Measurements from ENCODE around the gene KIAA1671. TPM values are rescaled to one million over a fixed set of nuclear protein-coding genes. Genes with fewer than 3 reads are reported as not detected.

Gene KIAA1671
- polyA plus RNA-seq, 2 donors = 14.2 to 17.7 TPM

GRCh38 chr22:24935771-24936483 is 16.6 kb upstream of the KIAA1671 start:
- H3K9me3 ChIP-seq (ENCODE audit: control insufficient read depth in 2 of 2, insufficient read depth in 1 of 2, low read depth in 1 of 2, low read length in 1 of 2) = no peaks in the 10 kb centered on the region

DNA sequence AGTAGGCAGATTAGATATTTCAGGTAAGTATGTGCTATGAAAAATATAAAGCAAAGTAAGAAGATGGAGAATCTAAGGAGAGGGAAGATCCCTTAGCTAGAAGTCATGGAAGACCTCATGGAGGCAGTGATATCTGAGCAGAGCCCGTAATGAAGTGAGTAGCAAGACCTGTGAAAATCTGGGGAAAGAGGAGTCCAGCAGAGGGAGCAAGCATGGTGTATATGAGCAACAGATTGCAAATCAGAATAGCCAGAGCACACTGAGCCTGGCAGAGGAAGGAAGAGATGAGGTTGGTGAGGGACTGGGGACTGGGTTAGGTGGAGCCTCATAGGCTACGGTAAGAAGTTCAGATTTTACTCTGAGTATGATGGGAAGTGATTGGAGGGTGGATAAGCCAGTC is 15.4 kb upstream of the KIAA1671 start:
- 37 to 38% methylated on average over 2 of the region's 2 CpGs for WGBS, 2 donors
- no peaks in the 10 kb centered on the region for H3K4me1 ChIP-seq (ENCODE audit: control insufficient read depth in 2 of 2, insufficient read depth in 2 of 2, low read length in 1 of 2)

More at GRCh38 chr22:24935771-24936483, 16.6 kb upstream of the KIAA1671 start:
- Histone ChIP-seq H3K27ac (ENCODE audit: low read depth in 2 of 2, low read length in 1 of 2) (no peak overlapping the region), H3K36me3 (ENCODE audit: control insufficient read depth in 2 of 2, insufficient read depth in 2 of 2, low read length in 1 of 2) (no peaks in the 10 kb centered on the region), H3K4me1 (ENCODE audit: control insufficient read depth in 2 of 2, insufficient read depth in 2 of 2, low read length in 1 of 2) (no peaks in the 10 kb centered on the region), H3K27me3 (ENCODE audit: control insufficient read depth in 1 of 2, insufficient read depth in 2 of 2, low read length in 2 of 2) (no peaks in the 10 kb centered on the region), H3K4me3 (ENCODE audit: low read depth in 1 of 2, low read length in 2 of 2) (no peak overlapping the region)

DNA sequence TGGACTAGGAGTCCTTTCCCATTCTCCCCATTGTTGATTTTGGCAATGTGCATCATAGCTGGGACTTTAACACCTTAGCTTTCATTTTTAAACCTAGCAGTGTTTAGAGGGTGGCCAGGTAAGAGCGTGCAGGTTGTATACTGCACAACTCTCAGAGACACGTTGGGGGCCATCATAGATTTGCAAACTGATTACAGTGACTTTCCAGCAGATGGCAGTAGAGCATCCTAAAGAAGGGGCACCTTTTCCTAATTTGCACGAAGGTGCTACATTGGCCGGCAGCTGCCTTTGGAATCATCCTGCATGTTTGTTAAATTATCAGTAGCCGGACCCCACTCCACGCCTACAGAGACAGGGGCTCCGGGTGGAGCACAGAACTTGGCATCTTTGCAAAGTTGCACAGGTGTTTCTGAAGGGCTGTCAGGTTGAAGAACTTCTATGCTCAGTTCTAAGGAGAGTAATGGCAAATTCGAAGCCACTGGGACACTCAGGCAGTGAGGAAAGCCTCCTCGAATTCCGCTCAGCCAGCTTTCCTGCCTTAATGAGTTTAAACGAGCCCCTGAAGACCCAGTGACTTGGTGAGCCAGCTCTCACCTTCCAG is 13.7 kb upstream of the KIAA1671 start:
- Histone ChIP-seq H3K4me1 (ENCODE audit: control insufficient read depth in 2 of 2, insufficient read depth in 2 of 2, low read length in 1 of 2) (no peaks in the 10 kb centered on the region), H3K4me3 (ENCODE audit: low read depth in 1 of 2, low read length in 2 of 2) (no peak overlapping the region), H3K27ac (ENCODE audit: low read depth in 2 of 2, low read length in 1 of 2) (no peak overlapping the region), H3K36me3 (ENCODE audit: control insufficient read depth in 2 of 2, insufficient read depth in 2 of 2, low read length in 1 of 2) (no peaks in the 10 kb centered on the region), H3K9me3 (ENCODE audit: control insufficient read depth in 2 of 2, insufficient read depth in 1 of 2, low read depth in 1 of 2, low read length in 1 of 2) (no peaks in the 10 kb centered on the region), H3K27me3 (ENCODE audit: control insufficient read depth in 1 of 2, insufficient read depth in 2 of 2, low read length in 2 of 2) (no peaks in the 10 kb centered on the region)
- WGBS, 2 donors = 14 to 19% methylated on average over 11 of the region's 11 CpGs

More for the DNA sequence above, 15.4 kb upstream of the KIAA1671 start:
- H3K27ac ChIP-seq (ENCODE audit: low read depth in 2 of 2, low read length in 1 of 2) = no peak overlapping the region
- no peaks in the 10 kb centered on the region for H3K9me3 ChIP-seq (ENCODE audit: control insufficient read depth in 2 of 2, insufficient read depth in 1 of 2, low read depth in 1 of 2, low read length in 1 of 2)
- H3K27me3 ChIP-seq (ENCODE audit: control insufficient read depth in 1 of 2, insufficient read depth in 2 of 2, low read length in 2 of 2) = no peaks in the 10 kb centered on the region
- H3K4me3 ChIP-seq (ENCODE audit: low read depth in 1 of 2, low read length in 2 of 2) = no peak overlapping the region
- no peaks in the 10 kb centered on the region for H3K36me3 ChIP-seq (ENCODE audit: control insufficient read depth in 2 of 2, insufficient read depth in 2 of 2, low read length in 1 of 2)

DNA sequence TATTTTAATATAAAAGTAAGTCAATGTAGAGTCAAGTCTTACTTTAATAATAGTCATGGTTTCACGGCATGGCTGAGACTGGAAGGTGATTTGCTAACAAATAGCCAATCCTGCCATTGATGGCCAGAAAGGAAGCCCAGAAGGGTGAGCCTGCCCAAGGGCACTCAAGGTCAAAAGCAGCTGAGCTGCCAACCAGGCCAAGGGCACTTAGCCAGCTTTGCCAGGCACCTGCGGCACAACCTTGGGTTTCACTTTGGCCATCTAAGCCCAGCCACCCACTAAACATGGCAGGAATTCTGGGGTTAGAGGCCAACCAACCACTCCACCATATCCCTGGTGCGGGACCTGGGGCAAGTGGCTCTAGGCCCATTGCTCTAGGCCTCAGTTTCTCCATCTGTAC is 10.2 kb upstream of the KIAA1671 start:
- Histone ChIP-seq H3K4me1 (ENCODE audit: control insufficient read depth in 2 of 2, insufficient read depth in 2 of 2, low read length in 1 of 2) (peaks cover 0 to 2% of the 10 kb centered on the region in 2 donors), H3K27me3 (ENCODE audit: control insufficient read depth in 1 of 2, insufficient read depth in 2 of 2, low read length in 2 of 2) (no peaks in the 10 kb centered on the region), H3K9me3 (ENCODE audit: control insufficient read depth in 2 of 2, insufficient read depth in 1 of 2, low read depth in 1 of 2, low read length in 1 of 2) (no peaks in the 10 kb centered on the region), H3K36me3 (ENCODE audit: control insufficient read depth in 2 of 2, insufficient read depth in 2 of 2, low read length in 1 of 2) (no peaks in the 10 kb centered on the region), H3K4me3 (ENCODE audit: low read depth in 1 of 2, low read length in 2 of 2) (no peak overlapping the region), H3K27ac (ENCODE audit: low read depth in 2 of 2, low read length in 1 of 2) (no peak overlapping the region)
- WGBS, 2 donors = 73 to 86% methylated on average over 3 of the region's 3 CpGs

DNA sequence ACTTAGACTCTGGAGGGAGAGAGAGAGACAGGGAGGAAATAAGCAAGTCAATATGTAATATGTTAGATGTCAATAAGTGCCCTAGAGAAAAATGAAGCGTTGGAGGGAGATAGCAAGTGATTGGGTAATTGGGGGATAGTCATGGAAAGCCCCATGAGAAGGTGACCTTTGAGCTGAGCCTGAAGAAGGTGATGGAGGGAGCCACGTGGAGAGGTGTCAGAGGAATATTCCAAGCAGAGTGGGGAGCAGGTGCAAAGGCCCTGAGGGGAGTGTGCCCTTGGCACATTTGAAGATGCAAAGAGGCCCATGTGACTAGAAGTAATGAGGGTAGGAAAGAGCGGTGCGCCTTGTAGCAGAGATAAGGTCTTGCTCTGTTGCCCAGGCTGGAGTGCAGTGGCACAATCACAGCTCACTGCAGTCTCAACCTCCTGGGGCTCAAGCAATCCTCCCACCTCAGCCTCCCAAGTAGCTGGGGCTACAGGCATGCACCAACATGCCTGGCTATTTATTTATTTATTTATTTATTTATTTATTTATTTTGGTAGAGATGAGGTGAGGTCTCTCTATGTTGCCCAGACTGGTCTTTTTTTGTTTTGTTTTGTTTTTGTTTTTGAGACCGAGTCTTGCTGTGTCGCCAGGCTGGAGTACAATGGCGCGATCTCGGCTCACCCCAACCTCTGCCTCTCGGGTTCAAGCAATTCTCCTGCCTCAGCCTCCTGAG is 8.1 kb upstream of the KIAA1671 start:
- H3K36me3 ChIP-seq (ENCODE audit: control insufficient read depth in 2 of 2, insufficient read depth in 2 of 2, low read length in 1 of 2) = no peaks in the 10 kb centered on the region
- H3K27me3 ChIP-seq (ENCODE audit: control insufficient read depth in 1 of 2, insufficient read depth in 2 of 2, low read length in 2 of 2) = no peaks in the 10 kb centered on the region
- 87 to 93% methylated on average over 10 of the region's 10 CpGs for WGBS, 2 donors
- no peak overlapping the region for H3K4me3 ChIP-seq (ENCODE audit: low read depth in 1 of 2, low read length in 2 of 2)
- peaks cover 0 to 2% of the 10 kb centered on the region in 2 donors for H3K4me1 ChIP-seq (ENCODE audit: control insufficient read depth in 2 of 2, insufficient read depth in 2 of 2, low read length in 1 of 2)
- H3K27ac ChIP-seq (ENCODE audit: low read depth in 2 of 2, low read length in 1 of 2) = no peak overlapping the region
- no peaks in the 10 kb centered on the region for H3K9me3 ChIP-seq (ENCODE audit: control insufficient read depth in 2 of 2, insufficient read depth in 1 of 2, low read depth in 1 of 2, low read length in 1 of 2)

- 68 to 80% methylated on average over 4 of the region's 4 CpGs for WGBS, 2 donors
- H3K4me1 ChIP-seq (ENCODE audit: control insufficient read depth in 2 of 2, insufficient read depth in 2 of 2, low read length in 1 of 2) = peaks cover 0 to 2% of the 10 kb centered on the region in 2 donors
- no peak overlapping the region for H3K27ac ChIP-seq (ENCODE audit: low read depth in 2 of 2, low read length in 1 of 2)
- no peaks in the 10 kb centered on the region for H3K36me3 ChIP-seq (ENCODE audit: control insufficient read depth in 2 of 2, insufficient read depth in 2 of 2, low read length in 1 of 2)
- no peaks in the 10 kb centered on the region for H3K27me3 ChIP-seq (ENCODE audit: control insufficient read depth in 1 of 2, insufficient read depth in 2 of 2, low read length in 2 of 2)
- H3K9me3 ChIP-seq (ENCODE audit: control insufficient read depth in 2 of 2, insufficient read depth in 1 of 2, low read depth in 1 of 2, low read length in 1 of 2) = no peaks in the 10 kb centered on the region
- H3K4me3 ChIP-seq (ENCODE audit: low read depth in 1 of 2, low read length in 2 of 2) = no peak overlapping the region
Observed at GRCh38 chr22:24945430-24945829, 7.1 kb upstream of the KIAA1671 start.

DNA sequence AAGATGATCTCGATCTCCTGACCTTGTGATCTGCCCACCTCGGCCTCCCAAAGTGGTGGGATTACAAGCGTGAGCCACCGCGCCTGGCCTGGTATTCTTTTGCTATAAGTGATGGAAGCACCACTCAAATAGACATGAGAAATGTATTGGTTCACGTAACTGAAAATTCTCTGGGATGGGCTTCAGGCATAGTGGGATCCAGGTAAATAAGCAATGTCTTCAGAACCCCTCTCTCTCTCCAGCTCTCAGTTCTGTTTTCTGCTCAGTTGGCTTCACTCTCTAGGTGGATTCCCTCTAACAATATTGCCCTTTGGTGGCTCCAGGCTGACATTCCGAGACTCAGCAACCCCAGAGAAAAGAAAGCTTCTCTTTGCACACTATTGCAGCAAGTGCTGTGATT is 5.1 kb upstream of the KIAA1671 start:
- no peaks in the 10 kb centered on the region for H3K36me3 ChIP-seq (ENCODE audit: control insufficient read depth in 2 of 2, insufficient read depth in 2 of 2, low read length in 1 of 2)
- no peaks in the 10 kb centered on the region for H3K9me3 ChIP-seq (ENCODE audit: control insufficient read depth in 2 of 2, insufficient read depth in 1 of 2, low read depth in 1 of 2, low read length in 1 of 2)
- H3K27ac ChIP-seq (ENCODE audit: low read depth in 2 of 2, low read length in 1 of 2) = no peak overlapping the region
- H3K4me1 ChIP-seq (ENCODE audit: control insufficient read depth in 2 of 2, insufficient read depth in 2 of 2, low read length in 1 of 2) = peaks cover 0 to 6% of the 10 kb centered on the region in 2 donors
- no peak overlapping the region for H3K4me3 ChIP-seq (ENCODE audit: low read depth in 1 of 2, low read length in 2 of 2)
- no peaks in the 10 kb centered on the region for H3K27me3 ChIP-seq (ENCODE audit: control insufficient read depth in 1 of 2, insufficient read depth in 2 of 2, low read length in 2 of 2)
- 86 to 90% methylated on average over 7 of the region's 7 CpGs for WGBS, 2 donors

DNA sequence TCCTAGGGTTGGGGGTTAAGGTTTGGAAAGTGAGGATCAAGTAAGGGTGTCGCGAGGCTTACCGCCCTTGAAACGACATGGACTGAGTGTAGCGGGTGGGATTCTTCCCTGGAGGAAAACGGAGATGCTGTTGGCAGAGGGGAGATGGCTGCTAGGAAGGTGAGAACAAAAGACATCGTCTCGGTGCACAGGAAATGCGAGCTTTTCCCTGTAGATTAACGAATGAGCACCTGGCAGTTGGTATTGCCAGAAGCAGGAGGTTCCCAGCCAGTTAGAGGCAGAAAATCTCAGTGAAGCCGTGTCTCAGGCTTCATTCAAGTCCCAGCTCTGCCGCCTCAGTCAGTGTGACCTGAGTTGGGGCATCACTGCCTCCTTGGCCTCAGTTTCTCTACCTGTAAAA is 4.6 kb upstream of the KIAA1671 start:
- Histone ChIP-seq H3K4me1 (ENCODE audit: control insufficient read depth in 2 of 2, insufficient read depth in 2 of 2, low read length in 1 of 2) (peaks cover 0 to 6% of the 10 kb centered on the region in 2 donors), H3K9me3 (ENCODE audit: control insufficient read depth in 2 of 2, insufficient read depth in 1 of 2, low read depth in 1 of 2, low read length in 1 of 2) (no peaks in the 10 kb centered on the region), H3K27ac (ENCODE audit: low read depth in 2 of 2, low read length in 1 of 2) (no peak overlapping the region), H3K36me3 (ENCODE audit: control insufficient read depth in 2 of 2, insufficient read depth in 2 of 2, low read length in 1 of 2) (no peaks in the 10 kb centered on the region), H3K27me3 (ENCODE audit: control insufficient read depth in 1 of 2, insufficient read depth in 2 of 2, low read length in 2 of 2) (no peaks in the 10 kb centered on the region), H3K4me3 (ENCODE audit: low read depth in 1 of 2, low read length in 2 of 2) (no peak overlapping the region)
- 55 to 58% methylated on average over 12 of the region's 12 CpGs for WGBS, 2 donors

DNA sequence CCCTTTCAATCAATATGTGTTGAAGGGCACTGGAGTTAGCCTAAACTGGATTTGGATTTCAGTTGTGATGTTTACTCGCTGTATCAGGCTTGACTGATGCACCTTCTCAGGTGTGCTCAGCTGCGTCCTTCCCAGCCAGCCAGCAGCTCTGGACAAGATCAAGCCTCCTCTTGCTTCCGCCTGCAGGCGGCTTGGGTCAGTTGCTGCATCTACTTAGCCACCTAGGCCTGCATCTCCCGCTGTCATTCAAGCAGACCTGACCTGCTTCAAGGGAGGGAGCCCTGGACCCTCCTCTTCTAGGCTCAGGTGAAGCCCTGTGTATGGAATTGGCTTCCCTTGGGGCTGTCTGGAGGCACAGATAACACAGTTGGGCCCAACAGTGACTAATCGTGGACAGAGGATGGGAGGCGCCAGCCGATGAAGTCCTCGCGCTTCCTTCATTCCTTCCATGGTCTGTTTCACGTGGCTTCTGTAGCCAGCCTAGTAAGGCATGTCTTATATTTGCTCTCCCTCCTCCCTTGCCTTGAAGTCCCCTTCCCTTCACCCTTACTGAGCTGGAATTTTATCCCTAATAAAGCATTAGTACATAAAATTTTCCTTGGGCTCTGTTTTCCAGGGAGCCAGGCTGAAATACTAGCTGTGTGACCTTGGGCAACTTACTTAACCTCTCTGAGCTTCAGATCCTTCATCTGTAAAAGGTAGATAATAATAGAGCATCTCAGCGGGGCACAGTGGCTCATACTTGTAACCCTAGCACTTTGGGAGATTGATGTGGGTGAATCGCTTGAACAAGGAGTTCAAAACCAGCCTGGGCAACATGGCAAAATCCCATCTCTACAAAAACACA is 3.9 kb upstream of the KIAA1671 start:
- Histone ChIP-seq H3K36me3 (ENCODE audit: control insufficient read depth in 2 of 2, insufficient read depth in 2 of 2, low read length in 1 of 2) (no peaks in the 10 kb centered on the region), H3K9me3 (ENCODE audit: control insufficient read depth in 2 of 2, insufficient read depth in 1 of 2, low read depth in 1 of 2, low read length in 1 of 2) (no peaks in the 10 kb centered on the region), H3K27me3 (ENCODE audit: control insufficient read depth in 1 of 2, insufficient read depth in 2 of 2, low read length in 2 of 2) (no peaks in the 10 kb centered on the region), H3K4me1 (ENCODE audit: control insufficient read depth in 2 of 2, insufficient read depth in 2 of 2, low read length in 1 of 2) (peaks cover 0 to 6% of the 10 kb centered on the region in 2 donors), H3K27ac (ENCODE audit: low read depth in 2 of 2, low read length in 1 of 2) (no peak overlapping the region), H3K4me3 (ENCODE audit: low read depth in 1 of 2, low read length in 2 of 2) (no peak overlapping the region)
- 69 to 70% methylated on average over 13 of the region's 13 CpGs for WGBS, 2 donors

All from esophagus (tissue), 2 donors.